SK-N-SH treated with all-trans-retinoic acid at 6 μM for 48 hours (cell line): Measurements from ENCODE around the gene COPZ2.
"Not testable (repeated sequence)": the region's sequence is repeated elsewhere in the genome, so short reads cannot be mapped to it uniquely, and the experiment has no call there.

Experiments
- ATAC-seq: fragments of 200-7000 bp; cut with Tn5 transposase; 3 replicates; pipeline ENCODE4 v1.9.1; 2020; ENCODE audit warnings: mild to moderate bottlenecking, moderate library complexity
- ARNTL ChIP-seq: fragments of 450-650 bp; formaldehyde crosslinking; IDR thresholded peaks from 2 replicates; pipeline ENCODE4 v1.5.0; 2020; ENCODE audit warnings: low read depth, mild to moderate bottlenecking, moderate library complexity, borderline replicate concordance
- BACH2 ChIP-seq: fragments of 250-450 bp; sonication (Bioruptor Pico); IDR thresholded peaks from 2 replicates; pipeline ENCODE4 v1.9.0; 2021; ENCODE audit warnings: mild to moderate bottlenecking, borderline replicate concordance
- ESRRG ChIP-seq: fragments of 250-450 bp; sonication (Bioruptor Pico); IDR thresholded peaks from 2 replicates; pipeline ENCODE4 v1.6.1; 2021; ENCODE audit warnings: mild to moderate bottlenecking
- GLIS3 ChIP-seq: fragments of 250-450 bp; sonication (Bioruptor Pico); IDR thresholded peaks from 2 replicates; pipeline ENCODE4 v1.5.0; 2020; ENCODE audit warnings: mild to moderate bottlenecking, moderate library complexity
- ISL1 ChIP-seq: fragments of 250-450 bp; sonication (Bioruptor Pico); IDR thresholded peaks from 2 replicates; pipeline ENCODE4 v2.1.2; 2022; ENCODE audit warnings: mild to moderate bottlenecking, moderate library complexity
- PPARA ChIP-seq: fragments of 250-450 bp; sonication (Bioruptor Pico); IDR thresholded peaks from 2 replicates; pipeline ENCODE4 v1.5.0; 2020; ENCODE audit warnings: mild to moderate bottlenecking, borderline replicate concordance
- RARB ChIP-seq: fragments of 250-450 bp; sonication (Bioruptor Pico); IDR thresholded peaks from 2 replicates; pipeline ENCODE4 v1.8.0; 2021; ENCODE audit warnings: mild to moderate bottlenecking, moderate library complexity
- TCF4 ChIP-seq: fragments of 250-450 bp; sonication (Bioruptor Pico); IDR thresholded peaks from 2 replicates; pipeline ENCODE4 v1.8.0; 2021; ENCODE audit warnings: mild to moderate bottlenecking, moderate library complexity, borderline replicate concordance
- TOX ChIP-seq: fragments of 250-450 bp; sonication (Bioruptor Pico); IDR thresholded peaks from 2 replicates; pipeline ENCODE4 v1.8.0; 2021; ENCODE audit warnings: mild to moderate bottlenecking, moderate library complexity, borderline replicate concordance
- ZC3H10 ChIP-seq: fragments of 250-450 bp; sonication (Bioruptor Pico); IDR thresholded peaks from 2 replicates; pipeline ENCODE4 v1.5.1; 2021; ENCODE audit warnings: mild to moderate bottlenecking, moderate library complexity
- ZFP3 ChIP-seq: fragments of 250-450 bp; sonication (Bioruptor Pico); IDR thresholded peaks from 2 replicates; pipeline ENCODE4 v1.5.0; 2020; ENCODE audit warnings: mild to moderate bottlenecking, moderate library complexity
- ZFP30 ChIP-seq: fragments of 450-650 bp; formaldehyde crosslinking; IDR thresholded peaks from 2 replicates; pipeline ENCODE4 v1.5.0; 2022; ENCODE audit warnings: mild to moderate bottlenecking, moderate library complexity
- ZNF565 ChIP-seq: fragments of 450-650 bp; formaldehyde crosslinking; conservative IDR thresholded peaks from 2 replicates; pipeline ENCODE4 v1.5.0; 2020; ENCODE audit warnings: low read depth, mild to moderate bottlenecking, moderate library complexity
- ZNF70 ChIP-seq: fragments of 450-650 bp; formaldehyde crosslinking; IDR thresholded peaks from 2 replicates; pipeline ENCODE4 v1.5.0; 2020; ENCODE audit warnings: mild to moderate bottlenecking, moderate library complexity
- ZNF8 ChIP-seq: fragments of 450-650 bp; formaldehyde crosslinking; IDR thresholded peaks from 2 replicates; pipeline ENCODE4 v1.5.0; 2020; ENCODE audit warnings: mild to moderate bottlenecking, moderate library complexity
- TF ChIP-seq, protein P1 (sequence below): fragments of 250-450 bp; sonication (Bioruptor Pico); IDR thresholded peaks from 2 replicates; pipeline ENCODE4 v1.5.1; 2021; ENCODE audit warnings: mild to moderate bottlenecking, moderate library complexity
- TF ChIP-seq, protein P2 (sequence below): fragments of 250-450 bp; sonication (Bioruptor Pico); IDR thresholded peaks from 2 replicates; pipeline ENCODE4 v1.5.0; 2020; ENCODE audit warnings: mild to moderate bottlenecking, moderate library complexity
- TF ChIP-seq, protein P3 (sequence below): fragments of 250-450 bp; sonication (Bioruptor Pico); IDR thresholded peaks from 2 replicates; pipeline ENCODE4 v1.5.1; 2020; ENCODE audit warnings: low read depth, mild to moderate bottlenecking, moderate library complexity

COPZ2 gene

DNA sequence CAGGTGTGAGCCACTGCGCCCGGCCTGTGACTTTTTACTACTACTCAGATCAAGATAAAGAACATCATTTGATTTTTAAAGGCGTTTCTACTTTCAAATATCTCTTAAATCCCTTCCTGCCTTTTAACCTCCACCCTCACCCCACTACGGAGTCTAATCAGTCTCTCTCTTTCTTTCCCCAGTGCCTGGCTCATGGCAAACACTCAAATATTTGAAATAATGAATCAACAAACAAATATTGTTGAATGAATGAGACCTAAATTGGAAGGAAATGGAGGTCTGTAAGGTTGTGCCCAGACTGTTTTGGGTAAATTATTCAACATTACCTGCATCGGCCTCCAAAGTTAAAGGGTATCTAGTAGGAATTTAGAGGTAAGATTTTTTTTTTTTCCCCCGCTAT, 14.7 kb downstream of the COPZ2 start:
- ATAC-seq = no peak
- TF ChIP-seq ARNTL (CRISPR knock-in tag) (no peak), TOX (CRISPR knock-in tag) (no peak), ZFP30 (CRISPR knock-in tag) (no peak), ZNF8 (no peak), GLIS3 (CRISPR knock-in tag) (no peak), ISL1 (no peak)
- TF ChIP-seq, all 23 proteins: peak for 0

DNA sequence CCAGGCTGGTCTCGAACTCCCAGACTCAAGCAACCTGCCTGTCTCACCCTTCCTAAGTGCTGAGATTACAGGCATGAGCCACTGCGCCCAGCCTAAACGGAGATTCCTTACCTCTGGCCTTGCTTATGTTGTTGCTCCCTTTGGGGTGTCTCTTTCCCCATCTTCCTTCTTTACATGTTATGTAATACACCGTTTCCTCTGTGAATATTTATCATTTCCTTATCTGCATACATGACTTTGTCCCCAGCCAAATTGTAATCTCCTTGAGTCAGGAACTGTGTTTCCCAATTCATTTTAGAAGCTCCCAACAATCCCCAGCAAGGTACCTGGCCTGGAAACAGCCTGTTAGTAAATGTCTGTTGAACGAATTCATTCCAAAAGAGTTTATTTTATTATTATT, 15.7 kb downstream of the COPZ2 start:
- no peak for ATAC-seq
- TF ChIP-seq RARB (CRISPR knock-in tag) (no peak), TCF4 (no peak), GLIS3 (CRISPR knock-in tag) (no peak)
- TF ChIP-seq, protein P1, sequence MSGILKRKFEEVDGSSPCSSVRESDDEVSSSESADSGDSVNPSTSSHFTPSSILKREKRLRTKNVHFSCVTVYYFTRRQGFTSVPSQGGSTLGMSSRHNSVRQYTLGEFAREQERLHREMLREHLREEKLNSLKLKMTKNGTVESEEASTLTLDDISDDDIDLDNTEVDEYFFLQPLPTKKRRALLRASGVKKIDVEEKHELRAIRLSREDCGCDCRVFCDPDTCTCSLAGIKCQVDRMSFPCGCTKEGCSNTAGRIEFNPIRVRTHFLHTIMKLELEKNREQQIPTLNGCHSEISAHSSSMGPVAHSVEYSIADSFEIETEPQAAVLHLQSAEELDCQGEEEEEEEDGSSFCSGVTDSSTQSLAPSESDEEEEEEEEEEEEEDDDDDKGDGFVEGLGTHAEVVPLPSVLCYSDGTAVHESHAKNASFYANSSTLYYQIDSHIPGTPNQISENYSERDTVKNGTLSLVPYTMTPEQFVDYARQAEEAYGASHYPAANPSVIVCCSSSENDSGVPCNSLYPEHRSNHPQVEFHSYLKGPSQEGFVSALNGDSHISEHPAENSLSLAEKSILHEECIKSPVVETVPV (CRISPR knock-in tag) = no peak

DNA sequence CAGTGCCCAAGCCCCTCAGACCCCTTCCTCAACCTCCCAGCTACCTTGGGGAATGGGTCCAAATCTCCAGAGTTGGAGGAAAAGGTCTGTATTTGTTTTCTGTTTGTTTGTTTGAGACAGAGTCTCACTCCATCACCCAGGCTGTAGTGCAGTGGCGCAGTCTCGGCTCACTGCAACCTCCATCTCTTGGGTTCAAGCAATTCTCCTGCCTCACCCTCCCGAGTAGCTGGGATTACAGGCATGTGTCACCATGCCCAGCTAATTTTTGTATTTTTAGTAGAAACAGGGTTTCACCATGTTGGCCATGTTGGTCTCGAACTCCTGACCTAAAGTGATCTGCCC, 19.8 kb downstream of the COPZ2 start:
- ATAC-seq = not testable (repeated sequence)

DNA sequence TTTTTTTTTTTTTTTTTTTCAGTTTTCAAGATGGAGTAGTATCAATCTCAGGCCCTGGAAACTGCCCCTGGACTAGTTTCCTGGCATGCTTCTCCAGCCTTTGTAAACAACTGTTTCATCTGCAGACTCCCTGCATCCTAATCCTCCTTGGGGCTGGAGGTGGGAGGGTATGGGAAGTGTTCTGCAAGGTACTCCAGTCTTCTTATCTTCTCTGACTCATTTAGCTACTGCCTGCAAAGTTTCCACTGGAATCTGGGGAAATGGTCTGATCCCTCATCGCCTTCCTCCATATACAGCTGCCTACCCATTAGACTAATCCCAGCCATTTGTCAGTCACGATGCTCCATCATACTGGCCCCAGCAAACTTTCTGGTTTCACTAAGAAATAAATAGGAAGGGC, 21.5 kb downstream of the COPZ2 start:
- TF ChIP-seq, protein P2, sequence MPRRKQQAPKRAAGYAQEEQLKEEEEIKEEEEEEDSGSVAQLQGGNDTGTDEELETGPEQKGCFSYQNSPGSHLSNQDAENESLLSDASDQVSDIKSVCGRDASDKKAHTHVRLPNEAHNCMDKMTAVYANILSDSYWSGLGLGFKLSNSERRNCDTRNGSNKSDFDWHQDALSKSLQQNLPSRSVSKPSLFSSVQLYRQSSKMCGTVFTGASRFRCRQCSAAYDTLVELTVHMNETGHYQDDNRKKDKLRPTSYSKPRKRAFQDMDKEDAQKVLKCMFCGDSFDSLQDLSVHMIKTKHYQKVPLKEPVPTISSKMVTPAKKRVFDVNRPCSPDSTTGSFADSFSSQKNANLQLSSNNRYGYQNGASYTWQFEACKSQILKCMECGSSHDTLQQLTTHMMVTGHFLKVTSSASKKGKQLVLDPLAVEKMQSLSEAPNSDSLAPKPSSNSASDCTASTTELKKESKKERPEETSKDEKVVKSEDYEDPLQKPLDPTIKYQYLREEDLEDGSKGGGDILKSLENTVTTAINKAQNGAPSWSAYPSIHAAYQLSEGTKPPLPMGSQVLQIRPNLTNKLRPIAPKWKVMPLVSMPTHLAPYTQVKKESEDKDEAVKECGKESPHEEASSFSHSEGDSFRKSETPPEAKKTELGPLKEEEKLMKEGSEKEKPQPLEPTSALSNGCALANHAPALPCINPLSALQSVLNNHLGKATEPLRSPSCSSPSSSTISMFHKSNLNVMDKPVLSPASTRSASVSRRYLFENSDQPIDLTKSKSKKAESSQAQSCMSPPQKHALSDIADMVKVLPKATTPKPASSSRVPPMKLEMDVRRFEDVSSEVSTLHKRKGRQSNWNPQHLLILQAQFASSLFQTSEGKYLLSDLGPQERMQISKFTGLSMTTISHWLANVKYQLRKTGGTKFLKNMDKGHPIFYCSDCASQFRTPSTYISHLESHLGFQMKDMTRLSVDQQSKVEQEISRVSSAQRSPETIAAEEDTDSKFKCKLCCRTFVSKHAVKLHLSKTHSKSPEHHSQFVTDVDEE (CRISPR knock-in tag) = peak; percentile 52; the same call in 1 of the 2 replicates
- TF ChIP-seq ZFP3 (CRISPR knock-in tag) (peak; percentile 73), ARNTL (CRISPR knock-in tag) (no peak), RARB (CRISPR knock-in tag) (no peak), ZC3H10 (CRISPR knock-in tag) (no peak)
- TF ChIP-seq, all 23 proteins: peak for 2
- ATAC-seq = no peak

- TF ChIP-seq ZNF8 (peak; percentile 76), TCF4 (peak; percentile 73; the same call in 1 of the 2 replicates), ZNF565 (CRISPR knock-in tag) (no peak), ZC3H10 (CRISPR knock-in tag) (no peak), PPARA (no peak), ZNF70 (CRISPR knock-in tag) (peak; percentile 14; the same call in 1 of the 2 replicates), BACH2 (CRISPR knock-in tag) (no peak), ARNTL (CRISPR knock-in tag) (no peak), ESRRG (no peak), ZFP3 (CRISPR knock-in tag) (no peak)
- TF ChIP-seq, protein P2 (CRISPR knock-in tag) = no peak
- TF ChIP-seq, protein P3, sequence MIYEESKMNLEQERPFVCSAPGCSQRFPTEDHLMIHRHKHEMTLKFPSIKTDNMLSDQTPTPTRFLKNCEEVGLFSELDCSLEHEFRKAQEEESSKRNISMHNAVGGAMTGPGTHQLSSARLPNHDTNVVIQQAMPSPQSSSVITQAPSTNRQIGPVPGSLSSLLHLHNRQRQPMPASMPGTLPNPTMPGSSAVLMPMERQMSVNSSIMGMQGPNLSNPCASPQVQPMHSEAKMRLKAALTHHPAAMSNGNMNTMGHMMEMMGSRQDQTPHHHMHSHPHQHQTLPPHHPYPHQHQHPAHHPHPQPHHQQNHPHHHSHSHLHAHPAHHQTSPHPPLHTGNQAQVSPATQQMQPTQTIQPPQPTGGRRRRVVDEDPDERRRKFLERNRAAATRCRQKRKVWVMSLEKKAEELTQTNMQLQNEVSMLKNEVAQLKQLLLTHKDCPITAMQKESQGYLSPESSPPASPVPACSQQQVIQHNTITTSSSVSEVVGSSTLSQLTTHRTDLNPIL = no peak
These were observed 22.9 kb downstream of the COPZ2 start for GRCh38 chr17:48014595-48015111.

More at GRCh38 chr17:48014595-48015111, 22.9 kb downstream of the COPZ2 start:
- ATAC-seq = no peak; the same call in 2 of the 3 replicates
